GM12878 (cell line): Measurements from ENCODE around the gene OR10H1.

Experiments used
- CTCF ChIP-seq, 3 experiments: IDR thresholded peaks in 2 of 3; conservative IDR thresholded peaks in 1 of 3; 2 replicates each; pipeline ENCODE4 v1.5.1; 2011; ENCODE audit warnings: low read depth in 3 of 3, low read length in 3 of 3, mild to moderate bottlenecking in 3 of 3, control low read depth in 2 of 3, moderate library complexity in 2 of 3, inconsistent platforms in 1 of 3, mixed read lengths in 1 of 3; ENCODE audit not compliant: control insufficient read depth in 2 of 3, insufficient read depth in 1 of 3; ENCODE audit errors: extremely low read depth in 1 of 3
- FOXK2 ChIP-seq: fragments of 450-650 bp; IDR thresholded peaks from 2 replicates; pipeline ENCODE4 v1.6.1; 2017; ENCODE audit warnings: mild to moderate bottlenecking, moderate library complexity
- KDM1A ChIP-seq: fragments of 200-600 bp; sonication (generic); IDR thresholded peaks from 2 replicates; pipeline ENCODE4 v1.6.1; 2016; ENCODE audit warnings: borderline replicate concordance
- MAX ChIP-seq: IDR thresholded peaks from 2 replicates; pipeline ENCODE4 v1.6.1; 2012; ENCODE audit warnings: low read depth, low read length, improper control_type of control experiment
- PKNOX1 ChIP-seq: fragments of 450-650 bp; IDR thresholded peaks from 2 replicates; pipeline ENCODE4 v1.6.1; 2016; ENCODE audit warnings: mild to moderate bottlenecking
- POLR2A ChIP-seq: IDR thresholded peaks from 2 replicates; pipeline ENCODE4 v1.6.1; 2011; ENCODE audit warnings: low read depth, mild to moderate bottlenecking, low read length
- SMARCA5 ChIP-seq: fragments of 450-650 bp; IDR thresholded peaks from 2 replicates; pipeline ENCODE4 v1.6.1; 2017; ENCODE audit warnings: mild to moderate bottlenecking
- SP1 ChIP-seq: IDR thresholded peaks from one replicate; pipeline ENCODE4 v1.6.1; 2011; ENCODE audit warnings: low read depth, low read length
- ZNF207 ChIP-seq: fragments of 450-650 bp; IDR thresholded peaks from 2 replicates; pipeline ENCODE4 v1.6.1; 2014; ENCODE audit warnings: antibody characterized with exemption, mild to moderate bottlenecking, borderline replicate concordance

- TF ChIP-seq CTCF (IDR thresholded peaks at IDR 0.05 in 2 of 3, conservative IDR thresholded peaks at IDR 0.05 in 1 of 3; ENCODE audit: control insufficient read depth in 2 of 3, extremely low read depth in 1 of 3, insufficient read depth in 1 of 3, low read depth in 3 of 3, low read length in 3 of 3) (no peak), KDM1A (no peak), POLR2A (no peak), MAX (no peak), SP1 (no peak), ZNF207 (no peak), SMARCA5 (no peak), FOXK2 (no peak), PKNOX1 (no peak)
These were observed 13.8 kb upstream of the OR10H1 start for GRCh38 chr19:15829306-15829698.
